K562 (cell line): ENCODE results near the gene DDAH2. TPM values are rescaled to one million over a fixed set of nuclear protein-coding genes. Genes with fewer than 3 reads are reported as not detected.

Experiments
- ARHGAP35 ChIP-seq: fragments of 450-650 bp; IDR thresholded peaks from 2 replicates; pipeline ENCODE4 v1.6.1; 2018; ENCODE audit not compliant: partially characterized antibody
- ARNT ChIP-seq, 2 experiments: fragments of 450-650 bp; IDR thresholded peaks; 2 replicates each; pipeline ENCODE4 v1.6.1; 2016; ENCODE audit warnings: mild to moderate bottlenecking in 1 of 2
- BACH1 ChIP-seq: fragments of 200-800 bp; sonication (Bioruptor generic); IDR thresholded peaks from 2 replicates; pipeline ENCODE4 v1.6.1; 2016; ENCODE audit warnings: missing genetic modification characterization, missing compliant biosample characterization
- C11orf30 ChIP-seq: fragments of 450-650 bp; IDR thresholded peaks from 2 replicates; pipeline ENCODE4 v1.6.1; 2016; ENCODE audit warnings: low read depth, mild to moderate bottlenecking
- EGR1 ChIP-seq: fragments of 450-650 bp; conservative IDR thresholded peaks from 2 replicates; pipeline ENCODE4 v1.6.1; 2017; ENCODE audit warnings: mild to moderate bottlenecking
- KAT8 ChIP-seq: fragments of 450-650 bp; IDR thresholded peaks from 2 replicates; pipeline ENCODE4 v1.6.1; 2016; ENCODE audit warnings: low read depth, mild to moderate bottlenecking
- MCM7 ChIP-seq, 2 experiments: fragments of 450-650 bp; IDR thresholded peaks; 2 replicates each; pipeline ENCODE4 v1.6.1; 2016 to 2018
- NR1H2 ChIP-seq: sonication (generic); formaldehyde crosslinking; IDR thresholded peaks from 2 replicates; pipeline ENCODE4 v1.4.0; 2020; ENCODE audit warnings: mild to moderate bottlenecking, missing genetic modification reagents
- NUFIP1 ChIP-seq: fragments of 450-650 bp; IDR thresholded peaks from 2 replicates; pipeline ENCODE4 v1.6.1; 2018; ENCODE audit not compliant: partially characterized antibody
- PRPF4 ChIP-seq: fragments of 200-400 bp; formaldehyde crosslinking; IDR thresholded peaks from one replicate; pipeline ENCODE4 v1.6.1; 2017; ENCODE audit warnings: low read length, low read depth, mild to moderate bottlenecking; ENCODE audit not compliant: insufficient read depth, poor library complexity, severe bottlenecking
- RAD21 ChIP-seq, 2 experiments: fragments of 250-450 bp in 1 of 2; fragments of 450-650 bp in 1 of 2; sonication (Bioruptor Pico) in 1 of 2; formaldehyde crosslinking in 1 of 2; IDR thresholded peaks in 1 of 2; conservative IDR thresholded peaks in 1 of 2; 2 replicates each; pipeline versions ENCODE4 v1.4.0 to v1.8.0; 2020 to 2022; ENCODE audit warnings: mild to moderate bottlenecking in 2 of 2, moderate library complexity in 1 of 2
- SMARCE1 ChIP-seq: fragments of 450-650 bp; IDR thresholded peaks from 2 replicates; pipeline ENCODE4 v1.7.1; 2016; ENCODE audit warnings: mild to moderate bottlenecking
- SPI1 ChIP-seq: IDR thresholded peaks from 2 replicates; pipeline ENCODE4 v1.6.1; 2011; ENCODE audit warnings: low read depth, low read length, control low read depth, borderline replicate concordance
- SRF ChIP-seq, 2 experiments: fragments of 250-450, 450-650 bp in 1 of 2; sonication (Bioruptor Pico) in 1 of 2; sonication (generic) in 1 of 2; formaldehyde crosslinking; IDR thresholded peaks; 2 replicates each; pipeline versions ENCODE4 v1.5.0 to v1.5.1; 2020 to 2022; ENCODE audit warnings: mild to moderate bottlenecking in 1 of 2, missing genetic modification reagents in 1 of 2
- TRIM25 ChIP-seq: fragments of 450-650 bp; IDR thresholded peaks from 2 replicates; pipeline ENCODE4 v1.7.0; 2016; ENCODE audit warnings: borderline replicate concordance
- ZNF407 ChIP-seq: fragments of 450-650 bp; IDR thresholded peaks from 2 replicates; pipeline ENCODE4 v1.6.1; 2016; ENCODE audit warnings: low read depth
- ZNF75A ChIP-seq: fragments of 450-650 bp; formaldehyde crosslinking; IDR thresholded peaks from 2 replicates; pipeline ENCODE4 v1.4.0; 2020; ENCODE audit warnings: mild to moderate bottlenecking
- polyA plus RNA-seq, 8 experiments: library from polyadenylated mRNA; depleted of rRNA in 4 of 8; stranded (reverse) in 5 of 8; unstranded in 3 of 8; fragments of >200 nt; fragmentation: Nextera tagmentation in 2 of 8; fragmentation: Illumina TruSeq in 1 of 8; extraction: Ambion mirVana in 2 of 8; extraction: Trizol in 1 of 8; gene quantifications; 2 replicates each; pipeline versions ENCODE4 v1.2.1 to v1.2.3, GENCODE V29; 2011 to 2014; ENCODE audit warnings: inconsistent platforms in 1 of 8, missing spikeins in 1 of 8
- total RNA-seq, 7 experiments: library from RNA; depleted of rRNA in 6 of 7; stranded (reverse); fragments of >200 nt in 6 of 7; fragmentation: Illumina TruSeq in 2 of 7; extraction: Trizol in 2 of 7; gene quantifications; 2 replicates each; pipeline versions ENCODE4 v1.2.1 to v1.2.3, GENCODE V29; 2011 to 2021; ENCODE audit warnings: low replicate concordance in 1 of 7
- TF ChIP-seq, protein P1 (sequence below): fragments of 250-450 bp; sonication (Bioruptor Pico); IDR thresholded peaks from 2 replicates; pipeline ENCODE4 v1.5.0; 2021

Gene DDAH2
- total and polyA plus RNA-seq, 9 of the 15 experiments (the other 6 are each of a cell fraction or from before 2014, with no cell fraction given) = 1.8 to 45.4 (median 21.4) TPM

GRCh38 chr6:31702405-31702818, 26.7 kb downstream of the DDAH2 start (continued):
- TF ChIP-seq ZNF407 (no peak), SMARCE1 (peak; percentile 88), ARNT (IDR thresholded peaks at IDR 0.05) (0 out of 4 replicates have a peak, but pooled peaks have one; percentile 28 to 46), SPI1 (no peak), MCM7 (IDR thresholded peaks at IDR 0.05) (0 out of 4 replicates have a peak, but pooled peaks of 1 of the 2 experiments have one; percentile 17), RAD21 (CRISPR knock-in tag; conservative IDR thresholded peaks at IDR 0.05 in 1 of 2, IDR thresholded peaks at IDR 0.05 in 1 of 2) (peak; percentile 2 to 25; a peak in 1 of 4 replicates), NUFIP1 (peak; percentile 48), PRPF4 (no peak), NR1H2 (CRISPR knock-in tag) (0 out of 2 replicates have a peak, but pooled peaks have one; percentile 15), TRIM25 (no peak), SRF (CRISPR knock-in tag; IDR thresholded peaks at IDR 0.05) (0 out of 4 replicates have a peak, but pooled peaks of 1 of the 2 experiments have one; percentile 2), BACH1 (tag) (0 out of 2 replicates have a peak, but pooled peaks have one; percentile 72), KAT8 (no peak), ZNF75A (CRISPR knock-in tag) (peak; percentile 29; the same call in 1 of the 2 replicates), C11orf30 (0 out of 2 replicates have a peak, but pooled peaks have one; percentile 4), EGR1 (peak; percentile 62), ARHGAP35 (peak; percentile 4)
- TF ChIP-seq, protein P1, sequence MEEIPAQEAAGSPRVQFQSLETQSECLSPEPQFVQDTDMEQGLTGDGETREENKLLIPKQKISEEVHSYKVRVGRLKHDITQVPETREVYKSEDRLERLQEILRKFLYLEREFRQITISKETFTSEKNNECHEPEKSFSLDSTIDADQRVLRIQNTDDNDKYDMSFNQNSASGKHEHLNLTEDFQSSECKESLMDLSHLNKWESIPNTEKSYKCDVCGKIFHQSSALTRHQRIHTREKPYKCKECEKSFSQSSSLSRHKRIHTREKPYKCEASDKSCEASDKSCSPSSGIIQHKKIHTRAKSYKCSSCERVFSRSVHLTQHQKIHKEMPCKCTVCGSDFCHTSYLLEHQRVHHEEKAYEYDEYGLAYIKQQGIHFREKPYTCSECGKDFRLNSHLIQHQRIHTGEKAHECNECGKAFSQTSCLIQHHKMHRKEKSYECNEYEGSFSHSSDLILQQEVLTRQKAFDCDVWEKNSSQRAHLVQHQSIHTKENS (CRISPR knock-in tag) = no peak
- TF ChIP-seq, all 486 proteins: peak for 37
